Neutrophil (primary cell): ENCODE results near the gene NUDC.
A peak's percentile ranks its signal among the peaks of the same experiment; 100 is the strongest.
"Not testable (repeated sequence)": the region's sequence is repeated elsewhere in the genome, so short reads cannot be mapped to it uniquely, and the experiment has no call there.

Experiments
- H3K27ac ChIP-seq: fragments of 200-600 bp; sonication (generic); 2 replicates; pipeline ENCODE4 v1.5.1; 2016; ENCODE audit warnings: mild to moderate bottlenecking, moderate library complexity
- H3K27me3 ChIP-seq: fragments of 200-600 bp; sonication (generic); 2 replicates; pipeline ENCODE4 v1.6.0; 2016; ENCODE audit warnings: mild to moderate bottlenecking
- H3K36me3 ChIP-seq: fragments of 200-600 bp; sonication (generic); 2 replicates; pipeline ENCODE4 v1.5.1; 2017
- H3K4me1 ChIP-seq, 2 experiments: fragments of 200-600 bp in 1 of 2; sonication (generic) in 1 of 2; 1 replicate in 1 of 2; 2 replicates in 1 of 2; pipeline versions ENCODE4 v1.5.1 to v1.6.1; 2013 to 2016; ENCODE audit warnings: low read depth in 1 of 2, low read length in 1 of 2, mild to moderate bottlenecking in 1 of 2, moderate library complexity in 1 of 2; ENCODE audit not compliant: control insufficient read depth in 1 of 2, insufficient read depth in 1 of 2
- H3K4me3 ChIP-seq, 2 experiments: fragments of 200-600 bp in 1 of 2; sonication (generic) in 1 of 2; 1 replicate in 1 of 2; 2 replicates in 1 of 2; pipeline ENCODE4 v1.5.1; 2013 to 2016; ENCODE audit warnings: low read depth in 1 of 2, low read length in 1 of 2, mild to moderate bottlenecking in 1 of 2, moderate library complexity in 1 of 2
- H3K9me3 ChIP-seq: fragments of 200-600 bp; sonication (generic); 2 replicates; pipeline ENCODE4 v1.5.1; 2016
- CTCF ChIP-seq: fragments of 200-600 bp; sonication (generic); IDR thresholded peaks from 2 replicates; pipeline ENCODE4 v1.5.1; 2016; ENCODE audit warnings: antibody characterized with exemption

Gene NUDC

GRCh38 chr1:26984291-26984690 lies 62.7 kb downstream of the NUDC start:
- Histone ChIP-seq H3K4me3 (no peak overlapping the region), H3K4me1 (no peaks in the 10 kb centered on the region), H3K27me3 (peaks cover 65% of the 10 kb centered on the region), H3K9me3 (no peaks in the 10 kb centered on the region), H3K27ac (no peak overlapping the region), H3K36me3 (no peaks in the 10 kb centered on the region)
- TF ChIP-seq CTCF, result no peak

- no peak overlapping the region for H3K4me3 ChIP-seq
- peaks cover 89% of the 10 kb centered on the region for H3K27me3 ChIP-seq
- no peak for TF ChIP-seq CTCF
- no peaks in the 10 kb centered on the region for H3K36me3 ChIP-seq
- H3K4me1 ChIP-seq, result no peaks in the 10 kb centered on the region
- H3K27ac ChIP-seq, result no peak overlapping the region
- H3K9me3 ChIP-seq, result no peaks in the 10 kb centered on the region
Observed at GRCh38 chr1:26986658-26987057, 65.1 kb downstream of the NUDC start.

- peaks cover 7 to 14% of the 10 kb centered on the region in 2 experiments for H3K4me1 ChIP-seq
- not testable (repeated sequence) for H3K36me3 ChIP-seq, H3K9me3 ChIP-seq, H3K27ac ChIP-seq, H3K4me3 ChIP-seq
- H3K27me3 ChIP-seq, result peaks cover 99% of the 10 kb centered on the region
Observed at GRCh38 chr1:26989403-26990109, 68.0 kb downstream of the NUDC start.

- Histone ChIP-seq H3K27ac (no peak overlapping the region), H3K4me3 (no peak overlapping the region), H3K9me3 (no peaks in the 10 kb centered on the region), H3K36me3 (no peaks in the 10 kb centered on the region), H3K4me1 (peaks cover 9 to 16% of the 10 kb centered on the region in 2 experiments), H3K27me3 (peaks cover 99% of the 10 kb centered on the region)
- no peak for TF ChIP-seq CTCF
Observed at GRCh38 chr1:26991310-26992116, 70.0 kb downstream of the NUDC start.

- no peak within 1 kb of the TSS for H3K27ac ChIP-seq
- H3K4me3 ChIP-seq, result peak within 1 kb of the TSS; percentile 53 to 72
- H3K36me3 ChIP-seq, result no peaks in the 10 kb centered on the region
- H3K9me3 ChIP-seq, result no peaks in the 10 kb centered on the region
- no peak for TF ChIP-seq CTCF
- H3K4me1 ChIP-seq, result peaks cover 12 to 24% of the 10 kb centered on the region in 2 experiments
- H3K27me3 ChIP-seq, result peaks cover 92% of the 10 kb centered on the region
Observed at GRCh38 chr1:26993237-26994019, 71.9 kb downstream of the NUDC start, which contains the start of gene TRNP1. TRNP1 (plus strand) TSS chr1:26993692; CDS start chr1:26993787, 95 bp downstream.
